Neural progenitor cell (in vitro differentiated cells): Measurements from ENCODE around the gene KIRREL3. TPM values are rescaled to one million over a fixed set of nuclear protein-coding genes. Genes with fewer than 3 reads are reported as not detected.
A peak's percentile ranks its signal among the peaks of the same experiment; 100 is the strongest.

Source experiments
- DNase-seq: peaks from one replicate; pipeline ENCODE4 v3.0.0-alpha.2; 2016; ENCODE audit warnings: low spot score
- H2AFZ ChIP-seq: fragments of 200-600 bp; sonication (generic); replicated peaks from 2 replicates; pipeline ENCODE4 v1.6.1; 2016; ENCODE audit warnings: antibody characterized with exemption
- H3F3A ChIP-seq: fragments of 200-600 bp; sonication (generic); 2 replicates; pipeline ENCODE4 v1.6.1; 2016; ENCODE audit warnings: antibody characterized with exemption, low read depth
- H3K27ac ChIP-seq: fragments of 200-600 bp; sonication (generic); 2 replicates; pipeline ENCODE4 v1.5.1; 2016; ENCODE audit warnings: mild to moderate bottlenecking
- H3K27me3 ChIP-seq: fragments of 200-600 bp; sonication (generic); 2 replicates; pipeline ENCODE4 v1.6.1; 2016; ENCODE audit warnings: mild to moderate bottlenecking, moderate library complexity
- H3K36me3 ChIP-seq: fragments of 200-600 bp; sonication (generic); 2 replicates; pipeline ENCODE4 v1.5.1; 2016
- H3K4me1 ChIP-seq: fragments of 200-600 bp; sonication (generic); 2 replicates; pipeline ENCODE4 v1.6.1; 2016; ENCODE audit warnings: mixed run types
- H3K4me2 ChIP-seq: fragments of 200-600 bp; sonication (generic); 2 replicates; pipeline ENCODE4 v1.6.1; 2016
- H3K4me3 ChIP-seq: fragments of 200-600 bp; sonication (generic); 2 replicates; pipeline ENCODE4 v1.5.1; 2016
- H3K79me2 ChIP-seq: fragments of 200-600 bp; sonication (generic); 2 replicates; pipeline ENCODE4 v1.6.1; 2016; ENCODE audit warnings: low read depth
- H3K9ac ChIP-seq: fragments of 200-600 bp; sonication (generic); 2 replicates; pipeline ENCODE4 v1.6.1; 2016
- H3K9me3 ChIP-seq: fragments of 200-600 bp; sonication (generic); 2 replicates; pipeline ENCODE4 v1.5.1; 2016; ENCODE audit warnings: low read depth
- H4K20me1 ChIP-seq: fragments of 200-600 bp; sonication (generic); 2 replicates; pipeline ENCODE4 v1.6.1; 2016; ENCODE audit warnings: low read depth
- H3K27ac Mint-ChIP-seq: 3 replicates; pipeline ENCODE4 v1.8.0; 2021; ENCODE audit warnings: mixed read lengths
- H3K27me3 Mint-ChIP-seq: 2 replicates; pipeline ENCODE4 v1.8.0; 2022; ENCODE audit warnings: low read depth, mild to moderate bottlenecking, inconsistent platforms, moderate library complexity, mixed read lengths; ENCODE audit not compliant: insufficient read depth
- H3K36me3 Mint-ChIP-seq: 3 replicates; pipeline ENCODE4 v1.8.0; 2021; ENCODE audit warnings: mixed read lengths
- H3K4me1 Mint-ChIP-seq: 3 replicates; pipeline ENCODE4 v1.8.0; 2021; ENCODE audit warnings: mixed read lengths
- H3K4me3 Mint-ChIP-seq: 3 replicates; pipeline ENCODE4 v1.8.0; 2021; ENCODE audit warnings: mild to moderate bottlenecking, moderate library complexity, mixed read lengths
- H3K9me3 Mint-ChIP-seq: 3 replicates; pipeline ENCODE4 v1.8.0; 2020; ENCODE audit warnings: mixed read lengths
- EZH2 ChIP-seq: fragments of 200-600 bp; sonication (generic); IDR thresholded peaks from 2 replicates; pipeline ENCODE4 v1.6.1; 2017; ENCODE audit warnings: antibody characterized with exemption, mild to moderate bottlenecking, moderate library complexity
- EZH2phosphoT487 ChIP-seq: fragments of 200-600 bp; sonication (generic); IDR thresholded peaks from 2 replicates; pipeline ENCODE4 v1.6.1; 2017; ENCODE audit warnings: antibody characterized with exemption
- total RNA-seq: library from RNA; depleted of rRNA; stranded (reverse); fragments of >200 nt; gene quantifications from 2 replicates; pipeline ENCODE4 v1.2.3, GENCODE V29; 2015; ENCODE audit warnings: low replicate concordance
- TF ChIP-seq, protein P1 (sequence below): fragments of 200-600 bp; sonication (generic); IDR thresholded peaks from 2 replicates; pipeline ENCODE4 v1.5.1; 2017; ENCODE audit warnings: antibody characterized with exemption, mild to moderate bottlenecking

KIRREL3 gene
- total RNA-seq, 1 donor from 2014 or later = 1.1 TPM

DNA sequence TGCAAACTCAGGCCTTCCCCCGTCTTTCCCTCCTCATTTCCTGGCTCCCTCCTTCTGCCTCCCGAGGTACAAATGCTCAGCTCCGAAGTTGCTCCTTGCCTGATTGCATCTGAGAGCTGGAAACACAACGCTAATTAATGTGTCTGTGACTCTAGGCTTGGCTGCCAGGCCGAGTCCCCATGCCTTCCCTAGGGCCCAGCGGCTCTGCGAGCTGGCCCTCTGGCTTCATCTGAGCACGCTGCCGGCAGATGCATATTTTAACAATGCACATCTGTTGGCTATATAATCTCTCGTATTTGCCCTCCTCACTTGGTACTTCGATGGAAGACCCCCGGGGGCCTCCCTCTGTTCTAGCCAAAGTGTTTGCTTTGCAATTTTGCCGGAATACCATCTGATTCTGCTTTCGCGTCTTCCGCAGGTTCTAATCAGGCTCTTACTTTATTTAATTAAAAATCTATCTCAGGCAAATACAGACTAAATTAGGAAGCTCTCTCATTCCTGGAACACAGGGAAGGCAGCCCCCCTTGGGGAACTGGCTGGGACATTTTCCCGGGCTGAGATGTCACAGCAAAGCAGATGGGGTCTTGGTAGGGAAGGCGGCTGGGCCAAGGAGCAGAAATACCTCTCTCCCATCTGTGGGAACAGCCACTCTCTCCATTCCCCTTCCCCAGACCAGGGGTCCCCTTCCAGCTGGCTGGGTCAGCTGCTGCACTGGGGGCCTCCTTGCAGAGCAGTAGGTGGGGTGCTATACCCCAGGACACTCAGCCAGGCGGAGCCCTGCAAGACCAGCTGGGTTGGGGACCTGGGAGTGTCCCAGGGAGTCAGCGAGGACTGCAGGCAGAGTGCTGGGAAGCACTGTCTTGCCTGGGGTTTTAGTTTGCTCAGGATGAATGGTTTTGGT lies 482.2 kb downstream of the KIRREL3 start:
- H3K36me3 Mint-ChIP-seq = no peaks in the 10 kb centered on the region
- H3K4me1 Mint-ChIP-seq = peaks cover 25% of the 10 kb centered on the region
- peaks cover 4% of the 10 kb centered on the region for H3F3A ChIP-seq
- peaks cover 19% of the 10 kb centered on the region for H3K4me1 ChIP-seq
- H3K4me3 Mint-ChIP-seq = no peak overlapping the region
- H3K27ac ChIP-seq = no peak overlapping the region
- no peak for DNase-seq
- no peak overlapping the region for H3K9ac ChIP-seq
- H3K4me2 ChIP-seq = no peak overlapping the region
- no peaks in the 10 kb centered on the region for H4K20me1 ChIP-seq
- no peak overlapping the region for H2AFZ ChIP-seq
- H3K4me3 ChIP-seq = no peak overlapping the region
- no peaks in the 10 kb centered on the region for H3K79me2 ChIP-seq
- H3K9me3 Mint-ChIP-seq = no peaks in the 10 kb centered on the region
- TF ChIP-seq, protein P1, sequence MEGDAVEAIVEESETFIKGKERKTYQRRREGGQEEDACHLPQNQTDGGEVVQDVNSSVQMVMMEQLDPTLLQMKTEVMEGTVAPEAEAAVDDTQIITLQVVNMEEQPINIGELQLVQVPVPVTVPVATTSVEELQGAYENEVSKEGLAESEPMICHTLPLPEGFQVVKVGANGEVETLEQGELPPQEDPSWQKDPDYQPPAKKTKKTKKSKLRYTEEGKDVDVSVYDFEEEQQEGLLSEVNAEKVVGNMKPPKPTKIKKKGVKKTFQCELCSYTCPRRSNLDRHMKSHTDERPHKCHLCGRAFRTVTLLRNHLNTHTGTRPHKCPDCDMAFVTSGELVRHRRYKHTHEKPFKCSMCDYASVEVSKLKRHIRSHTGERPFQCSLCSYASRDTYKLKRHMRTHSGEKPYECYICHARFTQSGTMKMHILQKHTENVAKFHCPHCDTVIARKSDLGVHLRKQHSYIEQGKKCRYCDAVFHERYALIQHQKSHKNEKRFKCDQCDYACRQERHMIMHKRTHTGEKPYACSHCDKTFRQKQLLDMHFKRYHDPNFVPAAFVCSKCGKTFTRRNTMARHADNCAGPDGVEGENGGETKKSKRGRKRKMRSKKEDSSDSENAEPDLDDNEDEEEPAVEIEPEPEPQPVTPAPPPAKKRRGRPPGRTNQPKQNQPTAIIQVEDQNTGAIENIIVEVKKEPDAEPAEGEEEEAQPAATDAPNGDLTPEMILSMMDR = no peak
- TF ChIP-seq EZH2 (no peak), EZH2phosphoT487 (no peak)
- peak overlapping the region; percentile 46 for H3K27ac Mint-ChIP-seq
- no peaks in the 10 kb centered on the region for H3K36me3 ChIP-seq
- no peaks in the 10 kb centered on the region for H3K9me3 ChIP-seq
- H3K27me3 ChIP-seq = no peaks in the 10 kb centered on the region
- peaks cover 5% of the 10 kb centered on the region for H3K27me3 Mint-ChIP-seq

DNA sequence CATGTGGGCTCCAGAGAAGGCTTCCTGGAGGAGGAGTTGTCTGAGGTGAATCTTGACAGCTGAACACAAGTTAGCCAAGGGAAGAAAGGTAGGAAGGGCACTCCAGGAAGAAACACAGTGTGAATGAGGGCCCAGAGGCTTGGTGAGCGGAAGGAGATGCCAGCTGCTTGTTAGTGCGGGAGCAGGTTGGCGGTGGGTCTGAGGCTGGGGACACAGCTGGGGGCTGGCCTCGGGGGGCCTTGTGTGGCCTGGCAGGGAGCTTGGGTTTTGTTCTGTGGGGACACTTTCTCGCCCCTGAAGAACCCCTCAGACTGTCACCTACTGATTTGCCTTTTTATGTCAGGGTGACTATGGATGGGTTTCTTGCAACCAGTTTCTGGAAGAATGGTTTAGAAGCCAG lies 485.1 kb downstream of the KIRREL3 start:
- TF ChIP-seq, protein P1 = no peak
- TF ChIP-seq EZH2 (no peak), EZH2phosphoT487 (no peak)
- Histone ChIP-seq H2AFZ (no peak overlapping the region), H3K4me2 (no peak overlapping the region), H3K9ac (no peak overlapping the region), H4K20me1 (no peaks in the 10 kb centered on the region), H3K4me3 (no peak overlapping the region), H3K9me3 (no peaks in the 10 kb centered on the region), H3K27ac (no peak overlapping the region), H3K36me3 (no peaks in the 10 kb centered on the region), H3F3A (no peaks in the 10 kb centered on the region), H3K4me1 (peaks cover 11% of the 10 kb centered on the region), H3K79me2 (no peaks in the 10 kb centered on the region), H3K27me3 (no peaks in the 10 kb centered on the region)
- Mint-ChIP-seq H3K36me3 (no peaks in the 10 kb centered on the region), H3K9me3 (no peaks in the 10 kb centered on the region), H3K4me1 (peaks cover 25% of the 10 kb centered on the region), H3K27me3 (peaks cover 2% of the 10 kb centered on the region), H3K27ac (no peak overlapping the region), H3K4me3 (no peak overlapping the region)
- DNase-seq = no peak

DNA sequence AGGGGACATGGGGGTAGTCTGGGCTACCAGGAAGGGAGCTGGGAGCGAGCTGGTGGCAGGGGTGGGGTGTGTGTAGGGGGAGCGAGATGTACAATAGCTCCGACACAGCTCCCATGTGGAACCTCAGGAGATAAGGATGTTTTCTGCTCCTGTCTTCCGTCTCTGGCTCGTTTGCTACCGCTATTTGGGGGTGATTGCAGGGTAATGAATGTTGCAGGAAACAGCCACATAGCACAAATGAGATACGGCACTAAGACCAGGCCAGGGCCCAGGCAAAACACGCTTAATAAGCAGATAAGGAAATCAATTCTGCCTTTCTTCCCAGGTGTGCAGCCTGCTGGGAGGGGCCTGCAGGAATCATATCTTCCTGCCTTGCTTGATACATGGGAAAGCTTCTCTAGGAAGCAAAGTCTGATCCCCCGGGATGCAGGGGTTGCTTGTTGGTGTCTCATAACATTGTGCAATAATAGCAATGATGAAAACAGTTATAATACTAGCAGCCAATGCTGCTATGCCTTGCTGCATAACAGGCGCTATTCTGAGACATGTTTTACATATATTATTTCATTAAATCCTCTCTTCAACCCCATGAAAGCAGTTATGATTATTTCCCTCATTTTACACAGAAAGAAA lies 486.4 kb downstream of the KIRREL3 start:
- H3K79me2 ChIP-seq = no peaks in the 10 kb centered on the region
- H3F3A ChIP-seq = no peaks in the 10 kb centered on the region
- Mint-ChIP-seq H3K4me3 (no peak overlapping the region), H3K9me3 (no peaks in the 10 kb centered on the region), H3K27ac (peak overlapping the region; percentile 29), H3K36me3 (no peaks in the 10 kb centered on the region), H3K4me1 (peaks cover 16% of the 10 kb centered on the region), H3K27me3 (peaks cover 4% of the 10 kb centered on the region)
- H3K4me1 ChIP-seq = peaks cover 11% of the 10 kb centered on the region
- H3K27ac ChIP-seq = no peak overlapping the region
- TF ChIP-seq, protein P1 = no peak
- no peaks in the 10 kb centered on the region for H3K36me3 ChIP-seq
- H3K4me3 ChIP-seq = no peak overlapping the region
- no peak for DNase-seq
- no peak overlapping the region for H3K4me2 ChIP-seq
- no peaks in the 10 kb centered on the region for H4K20me1 ChIP-seq
- no peaks in the 10 kb centered on the region for H3K27me3 ChIP-seq
- H2AFZ ChIP-seq = no peak overlapping the region
- H3K9me3 ChIP-seq = no peaks in the 10 kb centered on the region
- no peak overlapping the region for H3K9ac ChIP-seq
